ENCODE data around the gene PSMB1. TPM values are rescaled to one million over a fixed set of nuclear protein-coding genes. Genes with fewer than 3 reads are reported as not detected.
A peak's percentile ranks its signal among the peaks of the same experiment; 100 is the strongest.

PSMB1 gene
- total RNA-seq, 4 donors from 2014 or later, result 340 to 380 (median 357) TPM

DNA sequence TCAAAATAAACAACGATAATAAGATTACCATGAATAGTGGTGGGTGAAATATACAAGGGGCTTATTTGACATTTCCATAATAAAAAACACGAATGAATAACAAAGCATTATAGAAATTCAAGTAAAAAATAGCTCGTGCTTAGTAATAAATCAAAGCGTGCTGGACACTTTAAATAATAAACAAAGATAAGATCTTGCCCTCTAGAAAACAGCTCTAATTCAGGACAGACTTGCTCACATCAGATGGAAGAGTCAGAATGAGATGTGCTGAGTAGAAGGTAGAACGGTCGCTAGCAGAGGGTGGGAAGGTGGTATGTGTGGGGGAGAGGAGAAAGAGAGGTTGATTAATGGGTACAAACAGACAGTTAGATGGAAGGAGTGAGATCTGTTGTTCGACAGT lies 27.3 kb downstream of the PSMB1 start:
- Histone ChIP-seq H3K4me3 (no peak overlapping the region), H3K27me3 (no peaks in the 10 kb centered on the region), H3K9me3 (no peaks in the 10 kb centered on the region), H3K4me1 (peaks cover 54 to 57% of the 10 kb centered on the region in 2 donors), H3K36me3 (no peaks in the 10 kb centered on the region), H3K27ac (peak overlapping the region; percentile 89 to 97 (median 96))
- intact Hi-C loops (cut with DNase I; ENCODE audit: low total_unique reads), result loop anchor here (2.0 kb wide), 1 partner anchor 735 kb away; no protein-coding TSS in a partner anchor
- ATAC-seq (no peak), DNase-seq (no peak)
- TF ChIP-seq POLR2A (IDR thresholded peaks at IDR 0.05), result no peak
- TF ChIP-seq, protein P1, sequence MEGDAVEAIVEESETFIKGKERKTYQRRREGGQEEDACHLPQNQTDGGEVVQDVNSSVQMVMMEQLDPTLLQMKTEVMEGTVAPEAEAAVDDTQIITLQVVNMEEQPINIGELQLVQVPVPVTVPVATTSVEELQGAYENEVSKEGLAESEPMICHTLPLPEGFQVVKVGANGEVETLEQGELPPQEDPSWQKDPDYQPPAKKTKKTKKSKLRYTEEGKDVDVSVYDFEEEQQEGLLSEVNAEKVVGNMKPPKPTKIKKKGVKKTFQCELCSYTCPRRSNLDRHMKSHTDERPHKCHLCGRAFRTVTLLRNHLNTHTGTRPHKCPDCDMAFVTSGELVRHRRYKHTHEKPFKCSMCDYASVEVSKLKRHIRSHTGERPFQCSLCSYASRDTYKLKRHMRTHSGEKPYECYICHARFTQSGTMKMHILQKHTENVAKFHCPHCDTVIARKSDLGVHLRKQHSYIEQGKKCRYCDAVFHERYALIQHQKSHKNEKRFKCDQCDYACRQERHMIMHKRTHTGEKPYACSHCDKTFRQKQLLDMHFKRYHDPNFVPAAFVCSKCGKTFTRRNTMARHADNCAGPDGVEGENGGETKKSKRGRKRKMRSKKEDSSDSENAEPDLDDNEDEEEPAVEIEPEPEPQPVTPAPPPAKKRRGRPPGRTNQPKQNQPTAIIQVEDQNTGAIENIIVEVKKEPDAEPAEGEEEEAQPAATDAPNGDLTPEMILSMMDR (IDR thresholded peaks at IDR 0.05 in 4 of 5, conservative IDR thresholded peaks at IDR 0.05 in 1 of 5), result no peak
- in situ Hi-C loops (cut with MboI; ENCODE audit: low sequenced_read_pairs in 4 of 4), result loop anchor here in 1 of 4 donors (10.0 kb wide), 2 partner anchors 211 to 691 kb away; no protein-coding TSS in a partner anchor

DNA sequence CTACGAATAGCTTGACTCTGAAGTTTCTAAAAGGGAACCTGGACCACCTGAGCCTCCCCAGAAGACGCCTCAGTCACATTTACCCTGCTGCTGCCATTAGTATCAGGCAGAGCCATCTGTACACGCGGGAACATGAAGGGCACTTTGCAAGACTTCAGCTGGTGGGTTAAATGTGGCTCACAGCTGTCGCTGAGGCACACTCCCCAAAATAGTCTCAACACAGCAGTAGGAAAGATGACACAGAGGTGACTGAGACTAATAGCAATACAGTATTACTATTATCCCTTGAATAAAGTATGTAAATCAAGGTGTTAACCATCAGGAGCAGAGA lies 29.0 kb downstream of the PSMB1 start:
- Histone ChIP-seq H3K9me3 (no peaks in the 10 kb centered on the region), H3K4me1 (peaks cover 52 to 58% of the 10 kb centered on the region in 2 donors), H3K27me3 (no peaks in the 10 kb centered on the region), H3K27ac (peak overlapping the region; percentile 89 to 97 (median 96)), H3K36me3 (no peaks in the 10 kb centered on the region), H3K4me3 (peak overlapping the region in 1 of 4 donors; percentile 6)
- TF ChIP-seq, protein P1 (IDR thresholded peaks at IDR 0.05 in 4 of 5, conservative IDR thresholded peaks at IDR 0.05 in 1 of 5), result no peak
- TF ChIP-seq POLR2A (IDR thresholded peaks at IDR 0.05), result peak in 1 of 2 donors; percentile 29
- DNase-seq (peak; percentile 82 to 90), ATAC-seq (peak; percentile 94 to 95)
- intact Hi-C loops (cut with DNase I; ENCODE audit: low total_unique reads), result loop anchor here (5.0 kb wide), 2 partner anchors 217 to 482 kb away; partner anchors contain the start of gene FAM120B
- in situ Hi-C loops (cut with MboI; ENCODE audit: low sequenced_read_pairs in 4 of 4), result loop anchor here in 1 of 4 donors (10.0 kb wide), 2 partner anchors 209 to 689 kb away; no protein-coding TSS in a partner anchor

DNA sequence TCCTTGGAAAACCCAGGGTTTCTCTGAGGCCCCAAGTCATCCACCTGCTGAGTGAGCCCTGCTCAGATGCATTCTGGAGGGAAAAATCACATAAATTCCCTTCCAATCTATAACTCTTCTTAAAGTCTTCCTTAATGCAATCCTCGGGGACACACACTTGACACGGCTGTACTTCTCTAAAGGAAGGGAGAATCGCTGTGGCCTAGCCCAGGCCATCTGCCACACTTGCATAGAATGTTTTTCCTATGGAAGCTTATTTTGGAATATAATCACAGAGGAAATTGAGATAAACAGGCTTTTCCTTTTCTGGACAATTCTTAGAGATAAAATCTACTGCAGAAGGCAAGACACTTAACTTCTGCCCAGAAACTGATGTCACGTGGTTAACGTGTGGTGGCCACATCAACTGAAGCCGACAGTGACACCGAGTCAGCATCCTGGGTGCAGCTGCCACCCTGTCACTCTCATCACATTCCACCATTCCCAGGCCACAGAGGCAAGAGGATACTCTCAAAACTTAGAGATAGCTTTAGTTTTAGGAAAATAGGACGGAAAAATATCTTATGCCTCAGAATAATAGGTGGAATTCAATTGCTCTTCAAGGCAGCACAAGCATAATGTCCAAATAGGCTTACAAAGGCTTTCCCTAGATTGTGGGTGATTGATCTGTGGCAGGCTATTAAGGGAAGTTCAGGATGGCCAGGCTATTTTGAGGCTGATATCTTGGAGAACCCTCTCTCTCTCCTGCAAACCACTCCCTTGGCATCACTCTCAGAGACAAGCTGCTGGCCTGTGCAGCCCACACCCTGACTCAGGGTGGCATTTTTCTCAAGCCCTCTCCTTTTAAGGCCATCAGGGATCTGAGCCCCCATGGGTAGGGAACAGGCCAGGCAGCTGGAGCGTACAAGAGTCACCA lies 29.6 kb downstream of the PSMB1 start:
- Histone ChIP-seq H3K27me3 (no peaks in the 10 kb centered on the region), H3K4me1 (peaks cover 52 to 55% of the 10 kb centered on the region in 2 donors), H3K27ac (peak overlapping the region; percentile 89 to 97 (median 96)), H3K36me3 (no peaks in the 10 kb centered on the region), H3K9me3 (no peaks in the 10 kb centered on the region), H3K4me3 (peak overlapping the region in 1 of 4 donors; percentile 6)
- in situ Hi-C loops (cut with MboI; ENCODE audit: low sequenced_read_pairs in 4 of 4) (loop anchor here in 1 of 4 donors (10.0 kb wide), 2 partner anchors 209 to 689 kb away; no protein-coding TSS in a partner anchor), intact Hi-C loops (cut with DNase I; ENCODE audit: low total_unique reads) (loop anchor here (2.0 to 5.0 kb wide), 3 partner anchors 85 to 481 kb away; partner anchors contain the start of gene FAM120B)
- peak; percentile 70 to 78 for ATAC-seq
- TF ChIP-seq, protein P1 (IDR thresholded peaks at IDR 0.05 in 4 of 5, conservative IDR thresholded peaks at IDR 0.05 in 1 of 5), result no peak
- no peak for TF ChIP-seq POLR2A (IDR thresholded peaks at IDR 0.05)
- DNase-seq, result peak; percentile 56 to 73

DNA sequence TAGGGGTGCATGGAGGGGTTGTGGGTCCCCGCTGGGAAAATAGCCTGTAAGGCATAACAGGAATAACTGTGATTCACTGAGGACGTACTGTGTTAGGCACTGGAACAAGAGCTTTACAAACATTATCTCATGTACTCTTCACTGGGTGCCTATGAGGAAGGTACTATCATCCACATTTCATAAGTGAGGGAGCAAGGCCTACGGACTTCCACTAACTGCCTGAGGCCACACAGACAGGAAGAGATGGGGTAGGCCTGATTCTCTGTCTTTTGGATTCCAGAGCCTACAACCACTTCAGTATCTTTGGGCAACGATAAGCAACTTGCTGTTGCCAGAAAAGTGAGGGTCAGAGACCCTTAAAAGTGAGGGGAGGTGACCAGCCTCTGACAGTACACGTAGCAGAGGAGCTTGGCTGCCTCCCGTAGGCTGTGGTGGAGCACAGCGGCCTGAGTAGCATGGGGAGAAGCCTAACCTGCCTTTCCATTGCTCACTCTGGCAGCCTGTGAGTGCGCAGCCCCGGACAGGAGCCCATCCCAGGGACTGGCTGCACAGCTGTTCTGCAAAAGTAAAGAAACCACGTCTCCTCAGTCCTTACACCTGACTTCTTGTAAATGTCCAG lies 30.4 kb downstream of the PSMB1 start:
- Histone ChIP-seq H3K27me3 (no peaks in the 10 kb centered on the region), H3K9me3 (no peaks in the 10 kb centered on the region), H3K4me1 (peaks cover 52 to 55% of the 10 kb centered on the region in 2 donors), H3K36me3 (no peaks in the 10 kb centered on the region), H3K27ac (peak overlapping the region; percentile 89 to 97 (median 96)), H3K4me3 (no peak overlapping the region)
- ATAC-seq (peak in 1 of 2 donors; percentile 12), DNase-seq (peak in 1 of 2 donors; percentile 32)
- intact Hi-C loops (cut with DNase I; ENCODE audit: low total_unique reads), result loop anchor here (2.0 to 5.0 kb wide), 3 partner anchors 84 to 480 kb away; partner anchors contain the start of gene FAM120B
- TF ChIP-seq, protein P1 (IDR thresholded peaks at IDR 0.05 in 4 of 5, conservative IDR thresholded peaks at IDR 0.05 in 1 of 5), result no peak
- no peak for TF ChIP-seq POLR2A (IDR thresholded peaks at IDR 0.05)
- in situ Hi-C loops (cut with MboI; ENCODE audit: low sequenced_read_pairs in 4 of 4), result loop anchor here in 1 of 4 donors (10.0 kb wide), 2 partner anchors 208 to 688 kb away; no protein-coding TSS in a partner anchor
